OCI-LY7 (cell line): ENCODE measurements around the gene HEY2.
A peak's percentile ranks its signal among the peaks of the same experiment; 100 is the strongest.

ENCODE experiments used
- CTCF ChIP-seq: fragments of 200-600 bp; sonication (generic); conservative IDR thresholded peaks from 2 replicates; pipeline ENCODE4 v1.5.1; 2014; ENCODE audit warnings: mild to moderate bottlenecking, antibody characterized with exemption, low read length, moderate library complexity, mixed read lengths
- EZH2phosphoT487 ChIP-seq: fragments of 200-600 bp; sonication (generic); IDR thresholded peaks from 2 replicates; pipeline ENCODE4 v1.6.1; 2018; ENCODE audit warnings: low read depth, borderline replicate concordance, mild to moderate bottlenecking, mixed run types, antibody characterized with exemption, low read length, moderate library complexity, mixed read lengths

GRCh38 chr6:125753218-125753936 lies 3.9 kb downstream of the HEY2 start:
- TF ChIP-seq CTCF (peak; percentile 87), EZH2phosphoT487 (no peak)
